ENCODE measurements around the gene ACTN4. TPM values are rescaled to one million over a fixed set of nuclear protein-coding genes. Genes with fewer than 3 reads are reported as not detected.

Gene ACTN4
- total and polyA plus RNA-seq, 3 donors from 2014 or later, result 112 to 158 (median 135) TPM

DNA sequence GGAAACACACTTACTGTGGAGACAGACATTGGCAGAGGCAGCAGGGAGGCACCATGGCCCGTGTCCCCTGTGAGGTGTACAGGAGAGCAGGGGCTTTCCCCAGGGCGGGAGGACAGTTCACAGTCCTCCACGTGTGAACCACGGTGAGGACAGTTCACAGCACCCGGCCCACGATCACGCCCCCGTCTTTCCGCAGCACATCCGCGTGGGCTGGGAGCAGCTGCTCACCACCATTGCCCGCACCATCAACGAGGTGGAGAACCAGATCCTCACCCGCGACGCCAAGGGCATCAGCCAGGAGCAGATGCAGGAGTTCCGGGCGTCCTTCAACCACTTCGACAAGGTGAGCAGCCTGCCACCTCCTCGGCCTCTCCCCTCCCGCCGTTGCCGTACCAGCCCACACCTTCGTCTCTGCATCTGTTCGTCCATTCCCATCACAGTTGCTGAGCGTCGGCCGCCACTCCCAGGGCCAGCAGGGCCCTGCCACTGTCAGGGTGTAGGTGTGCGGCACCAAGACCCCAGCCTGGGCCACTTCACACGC is 79.4 kb downstream of the ACTN4 start:
- DNase-seq, result no peak
- TF ChIP-seq CTCF (IDR thresholded peaks at IDR 0.05), result no peak
- no peak for TF ChIP-seq POLR2A (IDR thresholded peaks at IDR 0.05)
- peak overlapping the region; percentile 44 to 76 for H3K27ac ChIP-seq
- H3K4me3 ChIP-seq, result peak overlapping the region in 1 of 2 donors; percentile 58
- H3K36me3 ChIP-seq (ENCODE audit: low read depth, missing control alignments), result no peaks in the 10 kb centered on the region
- H3K27me3 ChIP-seq, result no peaks in the 10 kb centered on the region
- WGBS, 2 donors, result 58 to 67% methylated on average over 21 to 30 of the region's 30 CpGs
- H3K9me3 ChIP-seq, result no peaks in the 10 kb centered on the region
- intact Hi-C loops (cut with DNase I; ENCODE audit: low total_unique reads), result loop anchor here (10.0 kb wide), 1 partner anchor 72 kb away; no protein-coding TSS in a partner anchor
- peaks cover 37% of the 10 kb centered on the region for H3K4me1 ChIP-seq

DNA sequence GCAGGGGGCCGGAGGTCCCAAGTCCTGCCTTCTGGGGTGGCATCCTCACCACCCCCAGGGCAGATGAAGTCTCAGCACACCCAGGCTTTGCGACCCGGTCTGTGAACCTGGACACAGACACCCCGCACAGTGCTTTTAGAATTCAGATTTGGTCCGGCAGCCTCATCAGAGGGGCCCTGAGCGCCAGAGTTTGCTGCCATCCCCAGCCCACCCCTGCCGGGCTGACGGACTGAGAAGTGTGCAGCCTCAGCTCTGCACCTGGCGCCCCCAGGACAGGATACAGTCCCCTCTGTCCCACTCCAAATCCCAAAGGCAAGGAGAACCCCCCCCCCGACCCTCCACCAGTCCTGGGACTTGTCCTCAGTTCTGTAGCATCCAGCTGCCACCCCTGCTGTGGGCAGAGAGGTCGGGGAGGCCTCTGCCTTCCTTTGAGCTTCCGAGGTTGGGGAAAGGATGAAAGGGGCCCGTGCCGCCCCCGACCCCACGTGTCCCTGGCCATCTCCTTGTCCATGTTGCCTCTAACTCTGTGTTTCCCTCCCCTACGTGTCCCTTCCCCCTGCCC is 79.9 kb downstream of the ACTN4 start:
- Histone ChIP-seq H3K4me3 (peak overlapping the region in 1 of 2 donors; percentile 58), H3K27ac (peak overlapping the region; percentile 34 to 76), H3K27me3 (no peaks in the 10 kb centered on the region), H3K9me3 (no peaks in the 10 kb centered on the region), H3K36me3 (ENCODE audit: low read depth, missing control alignments) (no peaks in the 10 kb centered on the region), H3K4me1 (peaks cover 37% of the 10 kb centered on the region)
- TF ChIP-seq CTCF (IDR thresholded peaks at IDR 0.05), result no peak
- 79 to 83% methylated on average over 8 to 17 of the region's 17 CpGs for WGBS, 2 donors
- intact Hi-C loops (cut with DNase I; ENCODE audit: low total_unique reads), result loop anchor here (10.0 kb wide), 1 partner anchor 73 kb away; no protein-coding TSS in a partner anchor
- no peak for DNase-seq

DNA sequence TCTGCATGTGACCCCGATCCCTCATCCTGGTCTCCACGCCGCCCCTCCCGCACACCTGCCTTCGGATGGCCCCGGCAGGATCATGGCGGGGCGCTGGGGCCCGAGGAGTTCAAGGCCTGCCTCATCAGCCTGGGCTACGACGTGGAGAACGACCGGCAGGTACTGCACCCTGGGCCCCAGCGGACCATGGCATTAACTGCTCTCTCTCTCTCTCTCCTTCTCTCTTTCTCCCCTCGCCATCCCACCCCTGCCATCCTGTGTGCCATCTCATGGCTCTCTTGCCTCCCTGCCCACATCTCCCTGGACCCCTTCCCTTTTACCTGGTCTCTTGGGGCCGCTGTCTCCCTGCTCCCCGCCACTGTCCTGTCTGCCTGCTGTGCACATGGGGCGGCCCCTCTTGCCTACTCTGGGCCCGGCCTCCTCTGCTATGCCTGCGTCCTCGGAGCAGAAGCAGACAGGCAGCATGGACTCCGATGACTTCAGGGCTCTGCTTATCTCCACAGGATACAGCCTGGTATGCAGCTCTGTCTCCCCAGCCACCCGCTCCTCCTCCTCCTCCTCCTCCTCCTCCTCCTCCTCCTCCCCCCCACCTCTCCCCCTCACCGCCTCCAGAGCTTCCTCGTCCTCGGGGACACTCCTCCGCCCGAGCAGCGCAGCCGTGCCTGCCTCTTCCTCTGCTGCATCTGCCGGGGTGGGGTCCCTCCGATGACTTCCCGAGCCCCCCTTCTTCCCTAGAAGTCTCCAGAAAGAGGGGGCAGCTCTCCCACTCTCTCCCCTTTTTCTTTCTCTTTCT is 80.6 kb downstream of the ACTN4 start:
- TF ChIP-seq POLR2A (IDR thresholded peaks at IDR 0.05), result no peak
- no peak for TF ChIP-seq CTCF (IDR thresholded peaks at IDR 0.05)
- Histone ChIP-seq H3K36me3 (ENCODE audit: low read depth, missing control alignments) (no peaks in the 10 kb centered on the region), H3K9me3 (no peaks in the 10 kb centered on the region), H3K27ac (peak overlapping the region; percentile 50 to 76), H3K4me1 (peaks cover 35% of the 10 kb centered on the region), H3K4me3 (peak overlapping the region in 1 of 2 donors; percentile 58), H3K27me3 (no peaks in the 10 kb centered on the region)
- intact Hi-C loops (cut with DNase I; ENCODE audit: low total_unique reads), result loop anchor here (10.0 kb wide), 1 partner anchor 73 kb away; no protein-coding TSS in a partner anchor
- peak; percentile 84 for DNase-seq
- 58 to 74% methylated on average over 33 of the region's 33 CpGs for WGBS, 2 donors

DNA sequence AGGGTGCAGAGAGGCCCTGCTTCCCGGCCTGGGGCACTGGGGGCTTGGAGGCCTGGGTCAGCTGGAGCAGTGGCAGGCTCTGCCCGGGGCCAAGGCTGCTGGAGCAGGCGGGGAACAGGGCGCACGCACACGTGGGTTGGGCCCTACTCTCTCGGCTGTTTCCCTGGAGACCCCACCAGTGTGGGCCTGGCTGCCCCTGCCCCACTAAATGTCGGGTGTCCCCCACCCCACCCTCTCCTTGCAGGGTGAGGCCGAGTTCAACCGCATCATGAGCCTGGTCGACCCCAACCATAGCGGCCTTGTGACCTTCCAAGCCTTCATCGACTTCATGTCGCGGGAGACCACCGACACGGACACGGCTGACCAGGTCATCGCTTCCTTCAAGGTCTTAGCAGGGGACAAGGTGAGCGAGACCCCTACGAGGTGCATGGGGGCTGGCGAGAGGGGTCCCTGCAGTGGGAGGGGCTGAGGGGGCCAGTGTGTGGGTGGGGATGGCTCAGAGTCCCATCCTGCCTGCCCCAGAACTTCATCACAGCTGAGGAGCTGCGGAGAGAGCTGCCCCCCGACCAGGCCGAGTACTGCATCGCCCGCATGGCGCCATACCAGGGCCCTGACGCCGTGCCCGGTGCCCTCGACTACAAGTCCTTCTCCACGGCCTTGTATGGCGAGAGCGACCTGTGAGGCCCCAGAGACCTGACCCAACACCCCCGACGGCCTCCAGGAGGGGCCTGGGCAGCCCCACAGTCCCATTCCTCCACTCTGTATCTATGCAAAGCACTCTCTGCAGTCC is 81.5 kb downstream of the ACTN4 start:
- H3K4me3 ChIP-seq, result no peak overlapping the region
- H3K27ac ChIP-seq, result peak overlapping the region; percentile 50 to 55
- H3K36me3 ChIP-seq (ENCODE audit: low read depth, missing control alignments), result no peaks in the 10 kb centered on the region
- TF ChIP-seq CTCF (IDR thresholded peaks at IDR 0.05), result no peak
- TF ChIP-seq POLR2A (IDR thresholded peaks at IDR 0.05), result no peak
- H3K4me1 ChIP-seq, result peaks cover 32% of the 10 kb centered on the region
- intact Hi-C loops (cut with DNase I; ENCODE audit: low total_unique reads), result loop anchor here (10.0 kb wide), 1 partner anchor 74 kb away; no protein-coding TSS in a partner anchor
- DNase-seq, result peak; percentile 23
- H3K27me3 ChIP-seq, result no peaks in the 10 kb centered on the region
- no peaks in the 10 kb centered on the region for H3K9me3 ChIP-seq
- WGBS, 2 donors, result 60 to 83% methylated on average over 2 to 37 of the region's 37 CpGs
